ENCODE measurements around the gene CMSS1.

CMSS1 gene

GRCh38 chr3:99931059-99931458 is 113.4 kb downstream of the CMSS1 start:
- peaks cover 8% of the 10 kb centered on the region for H3K4me1 ChIP-seq (ENCODE audit: control insufficient read depth, insufficient read depth, low read length)
- WGBS (ENCODE audit: insufficient coverage, insufficient read length): no CpG with 5 or more reads among the region's 1 CpG
- no peak overlapping the region for H3K4me3 ChIP-seq (ENCODE audit: low read length)
- H3K36me3 ChIP-seq (ENCODE audit: control insufficient read depth, insufficient read depth, low read length): no peaks in the 10 kb centered on the region
- H3K27me3 ChIP-seq (ENCODE audit: control insufficient read depth, insufficient read depth, low read length): no peaks in the 10 kb centered on the region
- DNase-seq (ENCODE audit: low read depth, low spot score): no peak
- H3K9me3 ChIP-seq (ENCODE audit: control insufficient read depth, insufficient read depth, low read length): no peaks in the 10 kb centered on the region
- H3K27ac ChIP-seq (ENCODE audit: low read length): no peak overlapping the region

- Histone ChIP-seq H3K4me3 (ENCODE audit: low read length) (no peak overlapping the region), H3K27me3 (ENCODE audit: control insufficient read depth, insufficient read depth, low read length) (no peaks in the 10 kb centered on the region), H3K36me3 (ENCODE audit: control insufficient read depth, insufficient read depth, low read length) (no peaks in the 10 kb centered on the region), H3K9me3 (ENCODE audit: control insufficient read depth, insufficient read depth, low read length) (no peaks in the 10 kb centered on the region), H3K4me1 (ENCODE audit: control insufficient read depth, insufficient read depth, low read length) (peaks cover 3% of the 10 kb centered on the region), H3K27ac (ENCODE audit: low read length) (no peak overlapping the region)
- no CpG with 5 or more reads among the region's 5 CpGs for WGBS (ENCODE audit: insufficient coverage, insufficient read length)
- no peak for DNase-seq (ENCODE audit: low read depth, low spot score)
These were observed 116.5 kb downstream of the CMSS1 start for GRCh38 chr3:99933971-99934750.

- no peak for DNase-seq (ENCODE audit: low read depth, low spot score)
- H3K4me1 ChIP-seq (ENCODE audit: control insufficient read depth, insufficient read depth, low read length): peaks cover 1% of the 10 kb centered on the region; the same call in 1 of the 2 replicates
- H3K9me3 ChIP-seq (ENCODE audit: control insufficient read depth, insufficient read depth, low read length): no peaks in the 10 kb centered on the region
- no CpG with 5 or more reads among the region's 4 CpGs for WGBS (ENCODE audit: insufficient coverage, insufficient read length)
- no peaks in the 10 kb centered on the region for H3K36me3 ChIP-seq (ENCODE audit: control insufficient read depth, insufficient read depth, low read length)
- H3K27ac ChIP-seq (ENCODE audit: low read length): no peak overlapping the region
- H3K27me3 ChIP-seq (ENCODE audit: control insufficient read depth, insufficient read depth, low read length): no peaks in the 10 kb centered on the region
- H3K4me3 ChIP-seq (ENCODE audit: low read length): no peak overlapping the region
These were observed 117.5 kb downstream of the CMSS1 start for GRCh38 chr3:99934975-99935797.

- H3K4me3 ChIP-seq (ENCODE audit: low read length): no peak overlapping the region
These were observed 120.7 kb downstream of the CMSS1 start for GRCh38 chr3:99938270-99938911.

GRCh38 chr3:99939876-99940275 is 122.2 kb downstream of the CMSS1 start:
- no peak overlapping the region for H3K27ac ChIP-seq (ENCODE audit: low read length)
- H3K9me3 ChIP-seq (ENCODE audit: control insufficient read depth, insufficient read depth, low read length): no peaks in the 10 kb centered on the region
- no CpG with 5 or more reads among the region's 1 CpG for WGBS (ENCODE audit: insufficient coverage, insufficient read length)
- no peak overlapping the region for H3K4me3 ChIP-seq (ENCODE audit: low read length)
- peaks cover 1% of the 10 kb centered on the region; the same call in 1 of the 2 replicates for H3K4me1 ChIP-seq (ENCODE audit: control insufficient read depth, insufficient read depth, low read length)
- no peaks in the 10 kb centered on the region for H3K36me3 ChIP-seq (ENCODE audit: control insufficient read depth, insufficient read depth, low read length)
- no peaks in the 10 kb centered on the region for H3K27me3 ChIP-seq (ENCODE audit: control insufficient read depth, insufficient read depth, low read length)
- DNase-seq (ENCODE audit: low read depth, low spot score): no peak

More at GRCh38 chr3:99938270-99938911, 120.7 kb downstream of the CMSS1 start:
- WGBS (ENCODE audit: insufficient coverage, insufficient read length): no CpG with 5 or more reads among the region's 3 CpGs
- no peaks in the 10 kb centered on the region for H3K27me3 ChIP-seq (ENCODE audit: control insufficient read depth, insufficient read depth, low read length)
- no peaks in the 10 kb centered on the region for H3K9me3 ChIP-seq (ENCODE audit: control insufficient read depth, insufficient read depth, low read length)
- H3K36me3 ChIP-seq (ENCODE audit: control insufficient read depth, insufficient read depth, low read length): no peaks in the 10 kb centered on the region
- H3K27ac ChIP-seq (ENCODE audit: low read length): no peak overlapping the region
- no peak for DNase-seq (ENCODE audit: low read depth, low spot score)
- H3K4me1 ChIP-seq (ENCODE audit: control insufficient read depth, insufficient read depth, low read length): peaks cover 1% of the 10 kb centered on the region; the same call in 1 of the 2 replicates

GRCh38 chr3:99940350-99940749 is 122.7 kb downstream of the CMSS1 start:
- H3K27ac ChIP-seq (ENCODE audit: low read length): no peak overlapping the region
- H3K36me3 ChIP-seq (ENCODE audit: control insufficient read depth, insufficient read depth, low read length): no peaks in the 10 kb centered on the region
- H3K4me3 ChIP-seq (ENCODE audit: low read length): no peak overlapping the region
- H3K27me3 ChIP-seq (ENCODE audit: control insufficient read depth, insufficient read depth, low read length): no peaks in the 10 kb centered on the region
- H3K4me1 ChIP-seq (ENCODE audit: control insufficient read depth, insufficient read depth, low read length): peaks cover under 1% of the 10 kb centered on the region; the same call in 1 of the 2 replicates
- WGBS (ENCODE audit: insufficient coverage, insufficient read length): no CpG with 5 or more reads among the region's 2 CpGs
- no peaks in the 10 kb centered on the region for H3K9me3 ChIP-seq (ENCODE audit: control insufficient read depth, insufficient read depth, low read length)
- DNase-seq (ENCODE audit: low read depth, low spot score): no peak

- Histone ChIP-seq H3K27me3 (ENCODE audit: control insufficient read depth, insufficient read depth, low read length) (no peaks in the 10 kb centered on the region), H3K9me3 (ENCODE audit: control insufficient read depth, insufficient read depth, low read length) (no peaks in the 10 kb centered on the region), H3K27ac (ENCODE audit: low read length) (no peak overlapping the region), H3K4me3 (ENCODE audit: low read length) (no peak overlapping the region), H3K4me1 (ENCODE audit: control insufficient read depth, insufficient read depth, low read length) (no peaks in the 10 kb centered on the region; the same call in 1 of the 2 replicates), H3K36me3 (ENCODE audit: control insufficient read depth, insufficient read depth, low read length) (no peaks in the 10 kb centered on the region)
- WGBS (ENCODE audit: insufficient coverage, insufficient read length): no CpG with 5 or more reads among the region's 1 CpG
- DNase-seq (ENCODE audit: low read depth, low spot score): no peak
These were observed 123.5 kb downstream of the CMSS1 start for GRCh38 chr3:99941211-99941610.

- no peak for DNase-seq (ENCODE audit: low read depth, low spot score)
- H3K36me3 ChIP-seq (ENCODE audit: control insufficient read depth, insufficient read depth, low read length): no peaks in the 10 kb centered on the region
- no peaks in the 10 kb centered on the region for H3K9me3 ChIP-seq (ENCODE audit: control insufficient read depth, insufficient read depth, low read length)
- H3K4me3 ChIP-seq (ENCODE audit: low read length): no peak overlapping the region
- H3K27ac ChIP-seq (ENCODE audit: low read length): no peak overlapping the region
- no peaks in the 10 kb centered on the region for H3K27me3 ChIP-seq (ENCODE audit: control insufficient read depth, insufficient read depth, low read length)
- no peaks in the 10 kb centered on the region; the same call in 1 of the 2 replicates for H3K4me1 ChIP-seq (ENCODE audit: control insufficient read depth, insufficient read depth, low read length)
- WGBS (ENCODE audit: insufficient coverage, insufficient read length): no CpG with 5 or more reads among the region's 4 CpGs
These were observed 126.5 kb downstream of the CMSS1 start for GRCh38 chr3:99943931-99944761.

GRCh38 chr3:99945328-99945995 is 127.8 kb downstream of the CMSS1 start:
- no peak overlapping the region for H3K4me3 ChIP-seq (ENCODE audit: low read length)
- H3K36me3 ChIP-seq (ENCODE audit: control insufficient read depth, insufficient read depth, low read length): no peaks in the 10 kb centered on the region
- H3K4me1 ChIP-seq (ENCODE audit: control insufficient read depth, insufficient read depth, low read length): no peaks in the 10 kb centered on the region; the same call in 1 of the 2 replicates
- no peak for DNase-seq (ENCODE audit: low read depth, low spot score)
- no peak overlapping the region for H3K27ac ChIP-seq (ENCODE audit: low read length)
- no peaks in the 10 kb centered on the region for H3K27me3 ChIP-seq (ENCODE audit: control insufficient read depth, insufficient read depth, low read length)
- H3K9me3 ChIP-seq (ENCODE audit: control insufficient read depth, insufficient read depth, low read length): no peaks in the 10 kb centered on the region
- no CpG with 5 or more reads among the region's 5 CpGs for WGBS (ENCODE audit: insufficient coverage, insufficient read length)

Measured in iPS DF 6.9 (cell line).